Measurements from ENCODE around the gene PCDHB13.
A peak's percentile ranks its signal among the peaks of the same experiment; 100 is the strongest.
"Not testable (repeated sequence)": the region's sequence is repeated elsewhere in the genome, so short reads cannot be mapped to it uniquely, and the experiment has no call there.

PCDHB13 gene

GRCh38 chr5:141179371-141179770 is 34.3 kb upstream of the PCDHB13 start:
- not testable (repeated sequence) for DNase-seq; H3K27me3 ChIP-seq (ENCODE audit: insufficient read depth, low read length, poor library complexity); H2BK15ac ChIP-seq (replicated peaks; ENCODE audit: low read depth); H3K9ac ChIP-seq (ENCODE audit: low read length); H3K23ac ChIP-seq (ENCODE audit: low read length); H3K79me1 ChIP-seq (ENCODE audit: low read length); H4K8ac ChIP-seq (ENCODE audit: low read depth, low read length); H3K18ac ChIP-seq (ENCODE audit: low read length); H3K79me2 ChIP-seq (ENCODE audit: control insufficient read depth, insufficient read depth, low read length); H3K36me3 ChIP-seq (ENCODE audit: control insufficient read depth, insufficient read depth, low read length); H2BK5ac ChIP-seq (ENCODE audit: low read length); H3K4me2 ChIP-seq (ENCODE audit: low read length); H3K56ac ChIP-seq (ENCODE audit: low read length); H3K27ac ChIP-seq (ENCODE audit: low read depth, low read length); H2BK120ac ChIP-seq (ENCODE audit: low read depth, low read length); H4K5ac ChIP-seq (ENCODE audit: low read length); H3K4me1 ChIP-seq (ENCODE audit: control insufficient read depth, low read depth, low read length); H3K4me3 ChIP-seq (ENCODE audit: low read length); H2AK5ac ChIP-seq (ENCODE audit: low read length); H3K4ac ChIP-seq (ENCODE audit: low read depth, low read length)
- no CpG with 5 or more reads among the region's 39 CpGs for WGBS (ENCODE audit: extremely low coverage, insufficient coverage, low lambda C conversion rate)

DNA sequence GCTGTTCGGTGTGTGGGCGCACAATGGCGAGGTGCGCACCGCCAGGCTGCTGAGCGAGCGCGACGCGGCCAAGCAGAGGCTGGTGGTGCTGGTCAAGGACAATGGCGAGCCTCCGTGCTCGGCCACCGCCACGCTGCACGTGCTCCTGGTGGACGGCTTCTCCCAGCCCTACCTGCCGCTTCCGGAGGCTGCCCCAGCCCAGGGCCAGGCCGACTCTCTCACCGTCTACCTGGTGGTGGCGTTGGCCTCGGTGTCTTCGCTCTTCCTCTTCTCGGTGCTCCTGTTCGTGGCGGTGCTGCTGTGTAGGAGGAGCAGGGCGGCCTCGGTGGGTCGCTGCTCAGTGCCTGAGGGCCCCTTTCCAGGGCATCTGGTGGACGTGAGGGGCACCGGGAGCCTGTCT is 33.8 kb upstream of the PCDHB13 start:
- H2BK120ac ChIP-seq (ENCODE audit: low read depth, low read length) = not testable (repeated sequence)

GRCh38 chr5:141180313-141180712 is 33.4 kb upstream of the PCDHB13 start:
- no peak overlapping the region for H2BK120ac ChIP-seq (ENCODE audit: low read depth, low read length)
- no peak for DNase-seq
- no peaks in the 10 kb centered on the region for H3K27me3 ChIP-seq (ENCODE audit: insufficient read depth, low read length, poor library complexity)
- H3K4me3 ChIP-seq (ENCODE audit: low read length) = no peak overlapping the region
- H4K8ac ChIP-seq (ENCODE audit: low read depth, low read length) = no peak overlapping the region
- H3K36me3 ChIP-seq (ENCODE audit: control insufficient read depth, insufficient read depth, low read length) = no peaks in the 10 kb centered on the region
- no peak overlapping the region for H3K4ac ChIP-seq (ENCODE audit: low read depth, low read length)
- H3K27ac ChIP-seq (ENCODE audit: low read depth, low read length) = no peak overlapping the region
- no CpG with 5 or more reads among the region's 1 CpG for WGBS (ENCODE audit: extremely low coverage, insufficient coverage, low lambda C conversion rate)
- no peaks in the 10 kb centered on the region for H3K79me1 ChIP-seq (ENCODE audit: low read length)
- no peak overlapping the region for H2AK5ac ChIP-seq (ENCODE audit: low read length)
- H4K5ac ChIP-seq (ENCODE audit: low read length) = no peak overlapping the region
- no peaks in the 10 kb centered on the region for H3K79me2 ChIP-seq (ENCODE audit: control insufficient read depth, insufficient read depth, low read length)
- H2BK5ac ChIP-seq (ENCODE audit: low read length) = no peak overlapping the region
- H3K4me2 ChIP-seq (ENCODE audit: low read length) = no peak overlapping the region
- H3K9ac ChIP-seq (ENCODE audit: low read length) = no peak overlapping the region
- H3K56ac ChIP-seq (ENCODE audit: low read length) = no peak overlapping the region
- no peak overlapping the region for H2BK15ac ChIP-seq (replicated peaks; ENCODE audit: low read depth)
- H3K4me1 ChIP-seq (ENCODE audit: control insufficient read depth, low read depth, low read length) = no peaks in the 10 kb centered on the region
- H3K23ac ChIP-seq (ENCODE audit: low read length) = no peak overlapping the region
- no peak overlapping the region for H3K18ac ChIP-seq (ENCODE audit: low read length)

More for the DNA sequence above, 33.8 kb upstream of the PCDHB13 start:
- H3K56ac ChIP-seq (ENCODE audit: low read length); H2AK5ac ChIP-seq (ENCODE audit: low read length); H2BK5ac ChIP-seq (ENCODE audit: low read length); H3K4me1 ChIP-seq (ENCODE audit: control insufficient read depth, low read depth, low read length); H3K79me1 ChIP-seq (ENCODE audit: low read length); H3K9ac ChIP-seq (ENCODE audit: low read length); H2BK15ac ChIP-seq (replicated peaks; ENCODE audit: low read depth); H3K4me3 ChIP-seq (ENCODE audit: low read length); H4K5ac ChIP-seq (ENCODE audit: low read length); H3K36me3 ChIP-seq (ENCODE audit: control insufficient read depth, insufficient read depth, low read length); H4K8ac ChIP-seq (ENCODE audit: low read depth, low read length); H3K18ac ChIP-seq (ENCODE audit: low read length); DNase-seq; H3K27ac ChIP-seq (ENCODE audit: low read depth, low read length); H3K23ac ChIP-seq (ENCODE audit: low read length); H3K4me2 ChIP-seq (ENCODE audit: low read length); H3K79me2 ChIP-seq (ENCODE audit: control insufficient read depth, insufficient read depth, low read length); H3K4ac ChIP-seq (ENCODE audit: low read depth, low read length); H3K27me3 ChIP-seq (ENCODE audit: insufficient read depth, low read length, poor library complexity): not testable (repeated sequence)
- no CpG with 5 or more reads among the region's 32 CpGs for WGBS (ENCODE audit: extremely low coverage, insufficient coverage, low lambda C conversion rate)

- Histone ChIP-seq H3K27ac (ENCODE audit: low read depth, low read length) (no peak within 1 kb of the TSS), H4K5ac (ENCODE audit: low read length) (no peak within 1 kb of the TSS), H3K27me3 (ENCODE audit: insufficient read depth, low read length, poor library complexity) (no peaks in the 10 kb centered on the region), H3K4me1 (ENCODE audit: control insufficient read depth, low read depth, low read length) (no peaks in the 10 kb centered on the region), H3K79me1 (ENCODE audit: low read length) (no peaks in the 10 kb centered on the region), H3K18ac (ENCODE audit: low read length) (peak within 1 kb of the TSS; percentile 6), H3K9ac (ENCODE audit: low read length) (peak within 1 kb of the TSS; percentile 73), H3K4me2 (ENCODE audit: low read length) (peak within 1 kb of the TSS; percentile 60), H4K8ac (ENCODE audit: low read depth, low read length) (no peak within 1 kb of the TSS), H2BK5ac (ENCODE audit: low read length) (no peak within 1 kb of the TSS), H3K56ac (ENCODE audit: low read length) (peak within 1 kb of the TSS; percentile 83), H2BK15ac (replicated peaks; ENCODE audit: low read depth) (no peak within 1 kb of the TSS), H3K4me3 (ENCODE audit: low read length) (peak within 1 kb of the TSS; percentile 55), H2BK120ac (ENCODE audit: low read depth, low read length) (no peak within 1 kb of the TSS), H3K4ac (ENCODE audit: low read depth, low read length) (no peak within 1 kb of the TSS), H2AK5ac (ENCODE audit: low read length) (no peak within 1 kb of the TSS), H3K79me2 (ENCODE audit: control insufficient read depth, insufficient read depth, low read length) (no peaks in the 10 kb centered on the region), H3K36me3 (ENCODE audit: control insufficient read depth, insufficient read depth, low read length) (no peaks in the 10 kb centered on the region), H3K23ac (ENCODE audit: low read length) (no peak within 1 kb of the TSS)
- peak; percentile 87 for DNase-seq
- no CpG with 5 or more reads among the region's 13 CpGs for WGBS (ENCODE audit: extremely low coverage, insufficient coverage, low lambda C conversion rate)
These were observed 31.5 kb upstream of the PCDHB13 start, which contains the start of gene PCDHB16 for GRCh38 chr5:141182248-141182647. TSS of gene PCDHB16 (plus strand) at chr5:141182387. CDS start at chr5:141182560, 173 bp downstream.

DNA sequence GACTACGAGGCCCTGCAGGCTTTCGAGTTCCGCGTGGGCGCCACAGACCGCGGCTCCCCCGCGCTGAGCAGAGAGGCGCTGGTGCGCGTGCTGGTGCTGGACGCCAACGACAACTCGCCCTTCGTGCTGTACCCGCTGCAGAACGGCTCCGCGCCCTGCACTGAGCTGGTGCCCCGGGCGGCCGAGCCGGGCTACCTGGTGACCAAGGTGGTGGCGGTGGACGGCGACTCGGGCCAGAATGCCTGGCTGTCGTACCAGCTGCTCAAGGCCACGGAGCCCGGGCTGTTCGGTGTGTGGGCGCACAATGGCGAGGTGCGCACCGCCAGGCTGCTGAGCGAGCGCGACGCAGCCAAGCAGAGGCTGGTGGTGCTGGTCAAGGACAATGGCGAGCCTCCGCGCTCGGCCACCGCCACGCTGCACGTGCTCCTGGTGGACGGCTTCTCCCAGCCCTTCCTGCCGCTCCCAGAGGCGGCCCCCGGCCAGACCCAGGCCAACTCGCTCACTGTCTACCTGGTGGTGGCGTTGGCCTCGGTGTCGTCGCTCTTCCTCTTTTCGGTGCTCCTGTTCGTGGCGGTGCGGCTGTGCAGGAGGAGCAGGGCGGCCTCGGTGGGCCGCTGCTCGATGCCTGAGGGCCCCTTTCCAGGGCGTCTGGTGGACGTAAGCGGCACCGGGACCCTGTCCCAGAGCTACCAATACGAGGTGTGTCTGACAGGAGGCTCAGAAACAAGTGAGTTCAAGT is 29.4 kb upstream of the PCDHB13 start:
- H3K18ac ChIP-seq (ENCODE audit: low read length); H3K4me1 ChIP-seq (ENCODE audit: control insufficient read depth, low read depth, low read length); H3K79me1 ChIP-seq (ENCODE audit: low read length); H3K4ac ChIP-seq (ENCODE audit: low read depth, low read length); H4K5ac ChIP-seq (ENCODE audit: low read length); H4K8ac ChIP-seq (ENCODE audit: low read depth, low read length); H2BK120ac ChIP-seq (ENCODE audit: low read depth, low read length); H3K56ac ChIP-seq (ENCODE audit: low read length); H2BK5ac ChIP-seq (ENCODE audit: low read length); H3K79me2 ChIP-seq (ENCODE audit: control insufficient read depth, insufficient read depth, low read length); H3K36me3 ChIP-seq (ENCODE audit: control insufficient read depth, insufficient read depth, low read length); H3K9ac ChIP-seq (ENCODE audit: low read length); H3K23ac ChIP-seq (ENCODE audit: low read length); H3K27ac ChIP-seq (ENCODE audit: low read depth, low read length); H3K27me3 ChIP-seq (ENCODE audit: insufficient read depth, low read length, poor library complexity); DNase-seq; H2BK15ac ChIP-seq (replicated peaks; ENCODE audit: low read depth); H3K4me2 ChIP-seq (ENCODE audit: low read length); H3K4me3 ChIP-seq (ENCODE audit: low read length); H2AK5ac ChIP-seq (ENCODE audit: low read length): not testable (repeated sequence)
- WGBS (ENCODE audit: extremely low coverage, insufficient coverage, low lambda C conversion rate) = no CpG with 5 or more reads among the region's 69 CpGs
